Measurements from ENCODE around the gene ADGRV1.

Gene ADGRV1

GRCh38 chr5:91150636-91151035 lies 592.0 kb downstream of the ADGRV1 start:
- TF ChIP-seq CTCF (IDR thresholded peaks at IDR 0.05; ENCODE audit: insufficient read depth, missing control alignments), result no peak
- no peak for DNase-seq (ENCODE audit: insufficient read length, low spot score)
- no peak for FAIRE-seq

DNA sequence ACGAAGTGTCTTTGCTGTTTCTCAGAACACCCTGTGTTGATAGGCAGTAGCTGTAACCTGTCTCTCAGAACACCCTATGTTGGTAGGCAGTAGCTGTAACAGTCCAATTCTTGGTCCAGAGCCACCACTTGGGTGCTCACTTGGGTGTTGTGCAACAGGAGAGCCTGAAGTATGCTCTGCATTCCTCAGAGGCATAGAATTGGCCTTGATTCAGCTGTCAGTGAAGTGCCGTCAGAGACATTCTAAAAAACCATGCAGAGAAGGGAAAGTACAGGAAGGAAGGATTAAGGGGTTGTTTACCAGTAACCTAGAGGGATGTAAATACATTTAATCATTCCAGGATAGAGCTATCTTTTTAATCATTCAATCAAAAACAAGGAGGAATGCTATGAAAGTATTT lies 593.4 kb downstream of the ADGRV1 start:
- FAIRE-seq, result no peak
- no peak for TF ChIP-seq CTCF (IDR thresholded peaks at IDR 0.05; ENCODE audit: insufficient read depth, missing control alignments)
- no peak for DNase-seq (ENCODE audit: insufficient read length, low spot score)

DNA sequence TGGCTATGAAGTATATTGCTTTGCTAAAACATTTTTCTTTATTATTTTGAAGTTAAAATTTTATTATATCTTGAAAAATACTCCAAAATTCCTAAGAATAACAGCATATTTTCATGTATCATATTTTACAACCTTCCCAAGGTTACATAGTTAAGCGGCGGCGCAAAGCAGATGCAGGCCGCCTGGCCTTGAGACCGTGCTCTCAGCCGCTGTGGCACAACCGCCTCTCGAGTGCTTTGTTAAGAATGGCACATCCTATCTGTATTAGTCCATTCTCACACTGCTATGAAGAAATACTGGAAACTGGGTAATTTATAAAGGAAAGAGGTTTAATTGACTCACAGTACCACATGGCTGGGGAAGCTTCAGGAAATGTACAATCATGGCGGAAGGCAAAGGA lies 595.7 kb downstream of the ADGRV1 start:
- FAIRE-seq (no peak), DNase-seq (ENCODE audit: insufficient read length, low spot score) (no peak)
- no peak for TF ChIP-seq CTCF (IDR thresholded peaks at IDR 0.05; ENCODE audit: insufficient read depth, missing control alignments)

DNA sequence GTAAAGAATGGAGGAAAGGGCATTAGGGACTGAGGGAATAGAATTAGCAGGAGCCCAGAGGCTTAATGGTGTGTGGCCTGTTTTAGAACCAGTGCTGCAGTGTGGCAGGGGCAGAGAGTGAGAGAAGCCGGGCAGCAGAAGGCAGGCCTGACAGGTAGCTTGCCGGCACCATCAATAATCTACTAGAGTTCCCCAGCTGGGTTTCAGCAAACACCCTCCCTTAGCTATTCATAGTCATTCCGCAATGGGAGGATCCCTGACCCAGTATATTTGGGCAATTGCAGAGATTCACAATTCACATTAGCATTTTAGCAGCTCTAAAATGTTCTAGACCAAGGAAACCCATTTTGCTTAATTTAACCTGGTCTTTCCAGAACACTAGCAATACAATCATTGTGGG lies 596.7 kb downstream of the ADGRV1 start:
- no peak for FAIRE-seq
- DNase-seq (ENCODE audit: insufficient read length, low spot score), result no peak
- TF ChIP-seq CTCF (IDR thresholded peaks at IDR 0.05; ENCODE audit: insufficient read depth, missing control alignments), result no peak

DNA sequence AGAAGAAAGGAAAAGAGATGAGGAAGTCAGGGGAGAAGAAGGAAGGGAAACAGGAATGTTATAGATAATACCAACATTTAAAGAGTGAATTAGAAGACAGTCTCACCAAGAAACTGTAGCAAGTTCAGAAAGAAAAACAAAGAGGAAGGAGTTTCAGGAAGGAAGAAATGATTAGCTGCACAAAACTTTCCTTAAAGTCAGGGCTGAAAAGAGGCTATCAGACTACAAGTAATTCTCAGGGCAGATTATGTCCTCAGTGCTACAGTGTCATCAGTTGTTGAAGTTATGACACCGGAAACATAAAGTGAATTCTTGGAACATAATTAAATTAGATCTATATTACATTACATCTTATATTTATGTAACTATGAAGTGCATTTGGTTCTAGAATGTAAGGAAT lies 597.6 kb downstream of the ADGRV1 start:
- FAIRE-seq, result no peak
- DNase-seq (ENCODE audit: insufficient read length, low spot score), result no peak
- no peak for TF ChIP-seq CTCF (IDR thresholded peaks at IDR 0.05; ENCODE audit: insufficient read depth, missing control alignments)

DNA sequence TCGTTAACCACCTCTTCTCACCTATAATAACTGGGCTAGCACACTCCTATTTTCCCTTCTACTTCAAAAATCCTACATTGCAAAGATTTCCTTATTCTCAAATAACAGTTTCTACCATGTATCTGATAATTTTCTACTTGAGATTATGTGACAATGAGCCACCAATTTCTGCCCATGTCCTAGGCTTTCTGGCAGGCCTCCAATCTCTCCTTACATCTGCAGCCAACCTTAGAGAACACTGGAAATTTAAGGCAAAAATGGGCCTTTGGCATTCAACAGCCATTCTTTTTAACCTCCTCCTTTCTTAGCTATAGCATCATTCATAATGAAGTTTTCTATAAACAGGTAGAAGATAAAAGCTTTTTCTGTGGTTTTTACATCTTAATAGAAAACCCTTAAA lies 599.4 kb downstream of the ADGRV1 start:
- FAIRE-seq, result no peak
- DNase-seq (ENCODE audit: insufficient read length, low spot score), result no peak
- no peak for TF ChIP-seq CTCF (IDR thresholded peaks at IDR 0.05; ENCODE audit: insufficient read depth, missing control alignments)

DNA sequence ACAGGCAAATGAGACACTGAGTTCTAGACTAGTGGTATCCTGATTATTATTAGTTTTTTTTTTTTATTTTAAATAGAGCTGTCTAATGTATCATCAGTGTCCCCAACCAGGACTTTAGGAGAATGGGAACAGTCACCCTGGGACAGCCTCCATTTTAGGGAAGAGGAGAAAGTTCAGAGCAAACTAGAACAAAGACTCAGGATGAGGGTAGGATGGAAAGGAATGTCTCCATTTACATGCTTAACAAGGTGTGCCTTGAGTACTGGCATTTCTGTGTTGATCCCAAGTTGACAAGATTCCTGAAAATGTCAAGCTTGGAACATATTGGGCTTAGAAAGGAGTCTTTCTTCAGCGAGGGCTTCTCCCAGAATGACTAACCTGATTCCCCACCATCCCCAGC lies 601.0 kb downstream of the ADGRV1 start:
- no peak for FAIRE-seq
- DNase-seq (ENCODE audit: insufficient read length, low spot score), result no peak
- TF ChIP-seq CTCF (IDR thresholded peaks at IDR 0.05; ENCODE audit: insufficient read depth, missing control alignments), result no peak
